Neural cell (in vitro differentiated cells): ENCODE data around the gene TMOD4. TPM values are rescaled to one million over a fixed set of nuclear protein-coding genes. Genes with fewer than 3 reads are reported as not detected.

Source experiments
- H2AFZ ChIP-seq: fragments of 200-600, 300-800 bp; sonication (generic), shearing (Covaris generic); 2 replicates; pipeline ENCODE4 v1.6.0; 2014; ENCODE audit warnings: low read depth, mild to moderate bottlenecking, antibody characterized with exemption, low read length, moderate library complexity
- H3F3A ChIP-seq: fragments of 200-600 bp; shearing (Covaris generic); 2 replicates; pipeline ENCODE4 v1.6.1; 2016; ENCODE audit warnings: mild to moderate bottlenecking, moderate library complexity, mixed read lengths, antibody characterized with exemption, low read length; ENCODE audit not compliant: insufficient read depth, poor library complexity, severe bottlenecking
- H3K27ac ChIP-seq: fragments of 200-600, 300-800 bp; sonication (generic), shearing (Covaris generic); 2 replicates; pipeline ENCODE4 v1.5.1; 2014; ENCODE audit warnings: mild to moderate bottlenecking, low read length, moderate library complexity
- H3K27me3 ChIP-seq: fragments of 300-800, 200-600 bp; sonication (generic), shearing (Covaris generic); 2 replicates; pipeline ENCODE4 v1.6.0; 2014; ENCODE audit warnings: mild to moderate bottlenecking, low read depth, low read length, moderate library complexity; ENCODE audit not compliant: insufficient read depth
- H3K36me3 ChIP-seq: fragments of 300-800, 200-600 bp; sonication (generic), shearing (Covaris generic); 2 replicates; pipeline ENCODE4 v1.5.1; 2014; ENCODE audit warnings: mild to moderate bottlenecking, antibody characterized with exemption, low read length, moderate library complexity; ENCODE audit not compliant: insufficient read depth
- H3K4me2 ChIP-seq: fragments of 300-800, 200-600 bp; sonication (generic), shearing (Covaris generic); 2 replicates; pipeline ENCODE4 v1.6.0; 2014; ENCODE audit warnings: mild to moderate bottlenecking, low read length
- H3K4me3 ChIP-seq: fragments of 300-800, 200-600 bp; sonication (generic), shearing (Covaris generic); 2 replicates; pipeline ENCODE4 v1.5.1; 2014; ENCODE audit warnings: mild to moderate bottlenecking, low read length, moderate library complexity
- H3K79me2 ChIP-seq: fragments of 200-600 bp; shearing (Covaris generic); replicated peaks from 2 replicates; pipeline ENCODE4 v1.6.0; 2014; ENCODE audit warnings: mild to moderate bottlenecking, low read length, moderate library complexity; ENCODE audit not compliant: insufficient read depth
- H3K9ac ChIP-seq: fragments of 300-800, 200-600 bp; sonication (generic), shearing (Covaris generic); 2 replicates; pipeline ENCODE4 v1.6.1; 2016; ENCODE audit warnings: mild to moderate bottlenecking, low read length, mixed read lengths
- H3K9me2 ChIP-seq: fragments of 200-600 bp; shearing (Covaris generic); 2 replicates; pipeline ENCODE4 v1.6.1; 2016; ENCODE audit warnings: mild to moderate bottlenecking, low read length, mixed read lengths; ENCODE audit not compliant: insufficient read depth
- H3K9me3 ChIP-seq: fragments of 200-600, 300-800 bp; sonication (generic), shearing (Covaris generic); 2 replicates; pipeline ENCODE4 v1.6.1; 2016; ENCODE audit warnings: mild to moderate bottlenecking, mixed run types, low read length, moderate library complexity, mixed read lengths
- H4K20me1 ChIP-seq: fragments of 200-600 bp; shearing (Covaris generic); 2 replicates; pipeline ENCODE4 v1.6.1; 2016; ENCODE audit warnings: mild to moderate bottlenecking, mixed run types; ENCODE audit not compliant: insufficient read depth
- CTCF ChIP-seq: fragments of 450-650 bp; IDR thresholded peaks from 2 replicates; pipeline ENCODE4 v1.5.1; 2014; ENCODE audit warnings: antibody characterized with exemption, mild to moderate bottlenecking, moderate library complexity; ENCODE audit not compliant: poor library complexity, severe bottlenecking
- EZH2 ChIP-seq: fragments of 200-600, 300-800 bp; shearing (Covaris generic), sonication (generic); IDR thresholded peaks from 2 replicates; pipeline ENCODE4 v1.6.1; 2014; ENCODE audit warnings: antibody characterized with exemption, low read length, borderline replicate concordance, mild to moderate bottlenecking; ENCODE audit not compliant: insufficient read depth, poor library complexity, severe bottlenecking
- MXI1 ChIP-seq: fragments of 450-650 bp; conservative IDR thresholded peaks from 2 replicates; pipeline ENCODE4 v1.6.1; 2014; ENCODE audit warnings: antibody characterized with exemption, mild to moderate bottlenecking; ENCODE audit not compliant: poor library complexity, severe bottlenecking
- POLR2AphosphoS5 ChIP-seq: IDR thresholded peaks from 2 replicates; pipeline ENCODE4 v1.6.1; 2012
- RAD21 ChIP-seq: fragments of 450-650 bp; conservative IDR thresholded peaks from 2 replicates; pipeline ENCODE4 v1.6.1; 2014; ENCODE audit warnings: antibody characterized with exemption, mild to moderate bottlenecking, moderate library complexity
- REST ChIP-seq: IDR thresholded peaks from 2 replicates; pipeline ENCODE4 v1.6.1; 2012; ENCODE audit warnings: borderline replicate concordance
- SMC3 ChIP-seq: fragments of 450-650 bp; conservative IDR thresholded peaks from 2 replicates; pipeline ENCODE4 v1.6.1; 2014; ENCODE audit warnings: antibody characterized with exemption, mild to moderate bottlenecking, moderate library complexity; ENCODE audit not compliant: poor library complexity
- TAF1 ChIP-seq: IDR thresholded peaks from 2 replicates; pipeline ENCODE4 v1.6.1; 2012; ENCODE audit warnings: low read depth
- polyA plus RNA-seq: library from polyadenylated mRNA; depleted of rRNA; stranded (reverse); fragments of >200 nt; gene quantifications from 2 replicates; pipeline ENCODE4 v1.2.3, GENCODE V29; 2014

The TMOD4 gene
- polyA plus RNA-seq, 1 donor from 2014 or later: not detected

- H2AFZ ChIP-seq: peak overlapping the region; percentile 85
- H3K27ac ChIP-seq: peak overlapping the region; percentile 87
Measured at GRCh38 chr1:151147132-151147503, 28.7 kb downstream of the TMOD4 start.

GRCh38 chr1:151146412-151147131 lies 29.2 kb downstream of the TMOD4 start, which contains the start of gene SEMA6C:
TSS of gene SEMA6C (minus strand) at chr1:151146631. CDS start at chr1:151142621, 4,010 bp downstream.
- Histone ChIP-seq H3F3A (no peaks in the 10 kb centered on the region), H3K4me3 (peak within 1 kb of the TSS; percentile 100), H2AFZ (peak within 1 kb of the TSS; percentile 85), H3K4me2 (peak within 1 kb of the TSS; percentile 92), H3K9ac (peak within 1 kb of the TSS; percentile 98), H3K9me3 (no peaks in the 10 kb centered on the region), H3K9me2 (no peaks in the 10 kb centered on the region), H3K27me3 (no peaks in the 10 kb centered on the region), H4K20me1 (peaks cover 7% of the 10 kb centered on the region), H3K79me2 (peaks cover 41% of the 10 kb centered on the region), H3K27ac (peak within 1 kb of the TSS; percentile 87), H3K36me3 (no peaks in the 10 kb centered on the region)
- no peak for TF ChIP-seq RAD21
- TF ChIP-seq CTCF: no peak
- peak; percentile 67 for TF ChIP-seq REST
- peak; percentile 7 for TF ChIP-seq SMC3
- peak; percentile 38 for TF ChIP-seq TAF1
- no peak for TF ChIP-seq MXI1

More at GRCh38 chr1:151147132-151147503, 28.7 kb downstream of the TMOD4 start:
- Histone ChIP-seq H3K9ac (peak overlapping the region; percentile 98), H3K9me3 (no peaks in the 10 kb centered on the region), H3K36me3 (no peaks in the 10 kb centered on the region), H3K4me2 (peak overlapping the region; percentile 92), H4K20me1 (peaks cover 7% of the 10 kb centered on the region), H3K4me3 (peak overlapping the region; percentile 100), H3K79me2 (peaks cover 40% of the 10 kb centered on the region), H3K27me3 (no peaks in the 10 kb centered on the region), H3F3A (no peaks in the 10 kb centered on the region), H3K9me2 (no peaks in the 10 kb centered on the region)
- peak; percentile 13 for TF ChIP-seq REST
- TF ChIP-seq POLR2AphosphoS5: no peak
- TF ChIP-seq MXI1: no peak
- TF ChIP-seq CTCF: no peak
- TF ChIP-seq SMC3: no peak
- TF ChIP-seq EZH2: no peak
